ENCODE results near the gene RAB3A.
"Not testable (repeated sequence)": the region's sequence is repeated elsewhere in the genome, so short reads cannot be mapped to it uniquely, and the experiment has no call there.

Gene RAB3A

GRCh38 chr19:18159810-18160209, 44.0 kb downstream of the RAB3A start:
- peaks cover 15 to 51% of the 10 kb centered on the region in 2 experiments; a peak in 2 of 3 replicates for H3K36me3 ChIP-seq (ENCODE audit: control insufficient read depth in 2 of 2, insufficient read depth in 1 of 2, low read length in 2 of 2)
- H3K4me3 ChIP-seq (ENCODE audit: low read depth, low read length): no peak overlapping the region
- TF ChIP-seq ZSCAN30 (tag by site-specific recombination; IDR thresholded peaks at IDR 0.05) (no peak), ZNF157 (tag by site-specific recombination; IDR thresholded peaks at IDR 0.05) (no peak), ZNF777 (tag by site-specific recombination; IDR thresholded peaks at IDR 0.05; ENCODE audit: borderline replicate concordance) (no peak), HOXC10 (CRISPR knock-in tag; IDR thresholded peaks at IDR 0.05) (no peak), ZNF501 (tag by site-specific recombination; IDR thresholded peaks at IDR 0.05) (no peak), OSR2 (tag by site-specific recombination; IDR thresholded peaks at IDR 0.05) (no peak), PRDM1 (tag by site-specific recombination; IDR thresholded peaks at IDR 0.05) (no peak), ZNF580 (tag by site-specific recombination; IDR thresholded peaks at IDR 0.05) (no peak), ZNF423 (tag by site-specific recombination; IDR thresholded peaks at IDR 0.05) (no peak)
- no peaks in the 10 kb centered on the region for H3K9me3 ChIP-seq (ENCODE audit: control insufficient read depth, insufficient read depth, low read depth, low read length)
- POLR2A ChIA-PET: no interaction called here
- peaks cover 12% of the 10 kb centered on the region for H3K4me1 ChIP-seq (ENCODE audit: control insufficient read depth, insufficient read depth, low read length)
- H3K27ac ChIP-seq (ENCODE audit: extremely low read depth, low read depth, low read length): no peak overlapping the region
- CTCF ChIA-PET: interaction anchor here (0.6 to 2.7 kb wide), 9 partner anchors 8 to 254 kb away, joined by 3 to 14 read pairs (median 3); partner anchors contain the start of genes IL12RB1 and PIK3R2

GRCh38 chr19:18159059-18159616, 44.7 kb downstream of the RAB3A start:
- H3K4me3 ChIP-seq (ENCODE audit: low read depth, low read length); H3K9me3 ChIP-seq (ENCODE audit: control insufficient read depth, insufficient read depth, low read depth, low read length); H3K27ac ChIP-seq (ENCODE audit: extremely low read depth, low read depth, low read length); POLR2A ChIA-PET: not testable (repeated sequence)
- peak; percentile 61; the same call in 1 of the 2 replicates for TF ChIP-seq ZBTB17 (tag by site-specific recombination; IDR thresholded peaks at IDR 0.05)
- TF ChIP-seq ZNF121 (tag by site-specific recombination; IDR thresholded peaks at IDR 0.05): peak; percentile 37; the same call in 1 of the 2 replicates
- TF ChIP-seq ZEB2 (tag by site-specific recombination; IDR thresholded peaks at IDR 0.05): peak; percentile 56; the same call in 1 of the 2 replicates
- CTCF ChIA-PET: interaction anchor here (0.7 to 2.7 kb wide), 6 partner anchors 9 to 255 kb away, joined by 3 to 9 read pairs (median 4); no protein-coding TSS in a partner anchor
- peaks cover 12% of the 10 kb centered on the region for H3K4me1 ChIP-seq (ENCODE audit: control insufficient read depth, insufficient read depth, low read length)
- peaks cover 9 to 50% of the 10 kb centered on the region in 2 experiments; a peak in 2 of 3 replicates for H3K36me3 ChIP-seq (ENCODE audit: control insufficient read depth in 2 of 2, insufficient read depth in 1 of 2, low read length in 2 of 2)

- CTCF ChIA-PET: interaction anchor here (0.6 to 1.4 kb wide), 5 partner anchors 10 to 53 kb away, joined by 3 to 6 read pairs (median 3); no protein-coding TSS in a partner anchor
- TF ChIP-seq ZNF580 (tag by site-specific recombination; IDR thresholded peaks at IDR 0.05) (peak; percentile 64; the same call in 1 of the 2 replicates), SCRT1 (tag by site-specific recombination; IDR thresholded peaks at IDR 0.05; ENCODE audit: borderline replicate concordance) (no peak), ZNF768 (tag by site-specific recombination; IDR thresholded peaks at IDR 0.05) (peak; percentile 96; the same call in 1 of the 2 replicates)
- Histone ChIP-seq H3K27ac (ENCODE audit: extremely low read depth, low read depth, low read length) (peak overlapping the region; percentile 85; the same call in 1 of the 2 replicates), H3K9me3 (ENCODE audit: control insufficient read depth, insufficient read depth, low read depth, low read length) (no peaks in the 10 kb centered on the region), H3K4me3 (ENCODE audit: low read depth, low read length) (no peak overlapping the region), H3K36me3 (ENCODE audit: control insufficient read depth in 2 of 2, insufficient read depth in 1 of 2, low read length in 2 of 2) (peaks cover 3 to 45% of the 10 kb centered on the region in 2 experiments; a peak in 2 of 3 replicates), H3K4me1 (ENCODE audit: control insufficient read depth, insufficient read depth, low read length) (peaks cover 12% of the 10 kb centered on the region)
- POLR2A ChIA-PET: interaction anchor here (0.7 kb wide), 1 partner anchor 637 kb away, joined by 3 read pairs; no protein-coding TSS in a partner anchor
Measured at GRCh38 chr19:18158467-18158866, 45.4 kb downstream of the RAB3A start.

- CTCF ChIA-PET: interaction anchor here (0.6 to 1.4 kb wide), 6 partner anchors 10 to 136 kb away, joined by 3 to 6 read pairs (median 3); no protein-coding TSS in a partner anchor
- H3K9me3 ChIP-seq (ENCODE audit: control insufficient read depth, insufficient read depth, low read depth, low read length): no peaks in the 10 kb centered on the region
- POLR2A ChIA-PET: interaction anchor here (0.6 to 1.0 kb wide), 5 partner anchors 59 to 636 kb away, joined by 3 to 5 read pairs (median 3); partner anchors contain the start of gene JUND
- peaks cover 0 to 36% of the 10 kb centered on the region in 2 experiments; a peak in 2 of 3 replicates for H3K36me3 ChIP-seq (ENCODE audit: control insufficient read depth in 2 of 2, insufficient read depth in 1 of 2, low read length in 2 of 2)
- H3K4me1 ChIP-seq (ENCODE audit: control insufficient read depth, insufficient read depth, low read length): peaks cover 12% of the 10 kb centered on the region
- H3K27ac ChIP-seq (ENCODE audit: extremely low read depth, low read depth, low read length): peak overlapping the region; percentile 85
- H3K4me3 ChIP-seq (ENCODE audit: low read depth, low read length): no peak overlapping the region
- TF ChIP-seq ZNF561 (tag by site-specific recombination; IDR thresholded peaks at IDR 0.05; ENCODE audit: borderline replicate concordance) (0 out of 2 replicates have a peak, but pooled peaks have one; percentile 27), ZSCAN5A (tag by site-specific recombination; IDR thresholded peaks at IDR 0.05) (no peak), ZNF501 (tag by site-specific recombination; IDR thresholded peaks at IDR 0.05) (0 out of 2 replicates have a peak, but pooled peaks have one; percentile 20), ZNF76 (tag by site-specific recombination; IDR thresholded peaks at IDR 0.05; ENCODE audit: borderline replicate concordance, low read depth) (peak; percentile 78), KLF1 (tag by site-specific recombination; IDR thresholded peaks at IDR 0.05) (no peak; the same call in 1 of the 2 replicates), ZSCAN18 (tag by site-specific recombination; IDR thresholded peaks at IDR 0.05) (0 out of 2 replicates have a peak, but pooled peaks have one; percentile 35), ZNF658 (tag by site-specific recombination; IDR thresholded peaks at IDR 0.05) (no peak), INSM2 (tag by site-specific recombination; IDR thresholded peaks at IDR 0.05) (no peak)
Measured at GRCh38 chr19:18157465-18158063, 46.3 kb downstream of the RAB3A start.

Measured in HEK293 (cell line).